22Rv1 (cell line): ENCODE measurements around the gene CPA5.

ENCODE experiments used
- CTCF ChIP-seq: fragments of 450-650 bp; IDR thresholded peaks from 2 replicates; pipeline ENCODE4 v1.5.1; 2017; ENCODE audit warnings: mild to moderate bottlenecking
- ZFX ChIP-seq: fragments of 450-650 bp; IDR thresholded peaks from 2 replicates; pipeline ENCODE4 v1.6.1; 2017; ENCODE audit warnings: antibody characterized with exemption, borderline replicate concordance

DNA sequence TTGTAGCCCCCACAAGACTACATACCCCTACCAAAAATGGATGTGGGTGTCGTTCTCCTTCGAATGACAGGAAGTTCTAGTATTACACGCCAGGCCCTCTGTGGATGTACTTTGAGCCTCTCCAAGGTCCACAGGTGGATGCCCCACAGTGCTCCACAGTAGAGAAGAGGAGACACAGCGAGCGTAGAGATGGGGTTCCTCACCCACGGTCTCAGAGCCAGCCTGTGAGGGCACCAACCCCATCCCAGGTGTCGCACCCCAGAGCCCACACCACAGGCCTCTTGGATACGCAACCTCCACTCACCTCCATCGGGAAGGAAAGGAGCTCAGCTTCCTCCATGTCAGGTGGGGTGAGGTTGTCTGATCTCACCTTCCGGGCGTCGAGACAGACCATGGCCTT is 2.3 kb downstream of the CPA5 start:
- no peak for TF ChIP-seq CTCF
- no peak for TF ChIP-seq ZFX
